ENCODE measurements around the gene PIK3R4. TPM values are rescaled to one million over a fixed set of nuclear protein-coding genes. Genes with fewer than 3 reads are reported as not detected.
A peak's percentile ranks its signal among the peaks of the same experiment; 100 is the strongest.

PIK3R4 gene
- total RNA-seq, 1 experiment from 2014 or later, result 20.0 TPM

DNA sequence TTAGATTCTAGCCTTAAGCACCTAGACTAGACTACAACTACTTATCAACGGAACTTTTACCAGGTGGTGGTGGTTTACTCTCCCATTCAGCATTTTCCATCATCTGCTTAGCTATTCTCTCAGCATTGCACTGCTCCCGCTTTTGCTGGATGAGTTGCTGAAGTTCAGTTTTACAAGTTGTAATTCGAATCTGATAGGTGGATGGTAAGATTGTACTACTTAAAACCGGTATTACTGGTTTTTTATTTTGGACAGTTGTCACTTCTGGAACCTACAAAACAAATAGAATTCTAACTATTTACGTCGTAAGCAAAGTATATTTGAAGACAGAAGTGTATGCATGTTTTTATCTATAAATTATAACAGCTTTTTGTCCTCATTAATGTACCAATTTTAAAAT is 41.1 kb downstream of the PIK3R4 start:
- TF ChIP-seq, protein P1, sequence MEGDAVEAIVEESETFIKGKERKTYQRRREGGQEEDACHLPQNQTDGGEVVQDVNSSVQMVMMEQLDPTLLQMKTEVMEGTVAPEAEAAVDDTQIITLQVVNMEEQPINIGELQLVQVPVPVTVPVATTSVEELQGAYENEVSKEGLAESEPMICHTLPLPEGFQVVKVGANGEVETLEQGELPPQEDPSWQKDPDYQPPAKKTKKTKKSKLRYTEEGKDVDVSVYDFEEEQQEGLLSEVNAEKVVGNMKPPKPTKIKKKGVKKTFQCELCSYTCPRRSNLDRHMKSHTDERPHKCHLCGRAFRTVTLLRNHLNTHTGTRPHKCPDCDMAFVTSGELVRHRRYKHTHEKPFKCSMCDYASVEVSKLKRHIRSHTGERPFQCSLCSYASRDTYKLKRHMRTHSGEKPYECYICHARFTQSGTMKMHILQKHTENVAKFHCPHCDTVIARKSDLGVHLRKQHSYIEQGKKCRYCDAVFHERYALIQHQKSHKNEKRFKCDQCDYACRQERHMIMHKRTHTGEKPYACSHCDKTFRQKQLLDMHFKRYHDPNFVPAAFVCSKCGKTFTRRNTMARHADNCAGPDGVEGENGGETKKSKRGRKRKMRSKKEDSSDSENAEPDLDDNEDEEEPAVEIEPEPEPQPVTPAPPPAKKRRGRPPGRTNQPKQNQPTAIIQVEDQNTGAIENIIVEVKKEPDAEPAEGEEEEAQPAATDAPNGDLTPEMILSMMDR (IDR thresholded peaks at IDR 0.05; ENCODE audit: insufficient read depth in 1 of 2, low read depth in 1 of 2, low read length in 1 of 2, severe bottlenecking in 1 of 2, unreplicated experiment in 1 of 2), result no peak
- no TSS peak for BruUV-seq (replicated peaks)

DNA sequence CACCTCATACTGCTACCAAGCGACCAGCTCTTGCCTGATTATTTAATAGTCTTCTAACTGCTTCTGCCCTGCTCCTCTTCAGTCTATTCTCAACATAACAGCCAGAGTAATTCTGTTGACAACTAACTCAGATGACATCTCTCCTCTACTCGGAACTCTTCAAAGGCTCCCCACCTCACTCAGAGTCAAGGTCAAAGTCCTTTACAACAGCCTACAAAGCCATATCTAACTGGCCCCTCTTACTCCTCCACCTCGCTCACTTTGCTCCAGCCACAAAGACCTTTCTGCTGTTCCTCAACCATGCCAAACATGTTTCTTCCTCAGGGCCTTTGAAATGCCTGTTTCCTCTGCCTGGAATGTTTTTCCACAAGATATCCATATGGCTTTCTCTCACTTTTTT is 43.6 kb downstream of the PIK3R4 start:
- H3K9me3 ChIP-seq, result no peaks in the 10 kb centered on the region
- H3K36me3 ChIP-seq (ENCODE audit: control insufficient read depth, insufficient read depth, low read length), result no peaks in the 10 kb centered on the region; the same call in 1 of the 2 replicates
- intact Hi-C loops (cut with micrococcal nuclease; ENCODE audit: unreplicated experiment), result loop anchor here (5.0 kb wide), 1 partner anchor 44 kb away; the partner anchor contains the start of gene PIK3R4
- CTCF ChIA-PET, result no interaction called here
- DNase-seq, result peak in 1 of 2 experiments; percentile 3
- H3K4me3 ChIP-seq (ENCODE audit: low read depth, low read length), result no peak overlapping the region
- POLR2A ChIA-PET, result no interaction called here
- H3K27me3 Mint-ChIP-seq (ENCODE audit: insufficient read depth, unreplicated experiment), result no peaks in the 10 kb centered on the region
- H3K27me3 ChIP-seq (replicated peaks; ENCODE audit: control insufficient read depth, insufficient read depth, low read length), result no peaks in the 10 kb centered on the region
- H3K4me3 Mint-ChIP-seq (ENCODE audit: unreplicated experiment), result no peak overlapping the region
- no TSS peak for BruUV-seq (replicated peaks)
- H3K9me3 Mint-ChIP-seq (ENCODE audit: unreplicated experiment), result no peaks in the 10 kb centered on the region
- H3K36me3 Mint-ChIP-seq (ENCODE audit: insufficient read depth, unreplicated experiment), result peaks cover 27% of the 10 kb centered on the region
- H3K4me1 ChIP-seq, result 0 out of 2 replicates have a peak, but pooled peaks cover 8% of the 10 kb centered on the region
- H3K4me1 Mint-ChIP-seq (ENCODE audit: low read depth, unreplicated experiment), result peaks cover 12% of the 10 kb centered on the region
- TF ChIP-seq, protein P1 (IDR thresholded peaks at IDR 0.05; ENCODE audit: insufficient read depth in 1 of 2, low read depth in 1 of 2, low read length in 1 of 2, severe bottlenecking in 1 of 2, unreplicated experiment in 1 of 2), result no peak
- no peak overlapping the region for H3K27ac Mint-ChIP-seq (ENCODE audit: unreplicated experiment)

More for the DNA sequence above, 41.1 kb downstream of the PIK3R4 start:
- peaks cover 12% of the 10 kb centered on the region for H3K4me1 Mint-ChIP-seq (ENCODE audit: low read depth, unreplicated experiment)
- intact Hi-C loops (cut with micrococcal nuclease; ENCODE audit: unreplicated experiment), result no loop called here
- H3K27ac Mint-ChIP-seq (ENCODE audit: unreplicated experiment), result no peak overlapping the region
- no peaks in the 10 kb centered on the region for H3K9me3 Mint-ChIP-seq (ENCODE audit: unreplicated experiment)
- Histone ChIP-seq H3K4me1 (0 out of 2 replicates have a peak, but pooled peaks cover 8% of the 10 kb centered on the region), H3K36me3 (ENCODE audit: control insufficient read depth, insufficient read depth, low read length) (no peaks in the 10 kb centered on the region; the same call in 1 of the 2 replicates), H3K4me3 (ENCODE audit: low read depth, low read length) (no peak overlapping the region), H3K9me3 (no peaks in the 10 kb centered on the region), H3K27me3 (replicated peaks; ENCODE audit: control insufficient read depth, insufficient read depth, low read length) (no peaks in the 10 kb centered on the region)
- no peak overlapping the region for H3K4me3 Mint-ChIP-seq (ENCODE audit: unreplicated experiment)
- peaks cover 32% of the 10 kb centered on the region for H3K36me3 Mint-ChIP-seq (ENCODE audit: insufficient read depth, unreplicated experiment)
- DNase-seq, result peak in 1 of 2 experiments; percentile 5
- H3K27me3 Mint-ChIP-seq (ENCODE audit: insufficient read depth, unreplicated experiment), result no peaks in the 10 kb centered on the region
- ChIA-PET POLR2A (no interaction called here), CTCF (no interaction called here)

DNA sequence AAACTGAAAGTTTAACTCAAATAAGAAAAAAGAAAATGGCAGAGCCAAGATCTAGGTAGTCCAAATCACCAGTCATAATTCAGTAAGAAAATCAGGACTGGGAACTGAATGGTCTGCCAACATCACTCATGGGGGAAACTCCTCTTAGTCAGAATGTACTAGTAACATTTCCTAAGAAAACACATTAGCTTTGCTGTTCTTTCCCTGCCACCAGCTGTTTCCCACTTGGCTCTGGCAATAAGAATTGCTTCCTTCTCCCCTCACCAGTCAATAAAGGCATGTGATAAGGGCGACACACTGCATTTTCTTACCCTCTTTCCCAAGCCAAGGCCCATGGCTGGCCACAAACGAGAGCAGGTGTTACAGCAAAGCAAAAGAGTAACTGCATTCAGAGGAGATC is 46.1 kb downstream of the PIK3R4 start:
- DNase-seq, result no peak
- no peak overlapping the region for H3K4me3 ChIP-seq (ENCODE audit: low read depth, low read length)
- Mint-ChIP-seq H3K27me3 (ENCODE audit: insufficient read depth, unreplicated experiment) (no peaks in the 10 kb centered on the region), H3K9me3 (ENCODE audit: unreplicated experiment) (no peaks in the 10 kb centered on the region), H3K4me1 (ENCODE audit: low read depth, unreplicated experiment) (peaks cover 12% of the 10 kb centered on the region), H3K27ac (ENCODE audit: unreplicated experiment) (no peak overlapping the region), H3K36me3 (ENCODE audit: insufficient read depth, unreplicated experiment) (peaks cover 32% of the 10 kb centered on the region), H3K4me3 (ENCODE audit: unreplicated experiment) (no peak overlapping the region)
- 0 out of 2 replicates have a peak, but pooled peaks cover 7% of the 10 kb centered on the region for H3K4me1 ChIP-seq
- POLR2A ChIA-PET, result no interaction called here
- no peaks in the 10 kb centered on the region for H3K9me3 ChIP-seq
- no peaks in the 10 kb centered on the region; the same call in 1 of the 2 replicates for H3K36me3 ChIP-seq (ENCODE audit: control insufficient read depth, insufficient read depth, low read length)
- CTCF ChIA-PET, result interaction anchor here (0.6 kb wide), 1 partner anchor 193 kb away, joined by 3 read pairs; no protein-coding TSS in a partner anchor
- H3K27me3 ChIP-seq (replicated peaks; ENCODE audit: control insufficient read depth, insufficient read depth, low read length), result no peaks in the 10 kb centered on the region
- intact Hi-C loops (cut with micrococcal nuclease; ENCODE audit: unreplicated experiment), result loop anchor here (5.0 kb wide), 1 partner anchor 47 kb away; the partner anchor contains the start of gene PIK3R4
- BruUV-seq (replicated peaks), result no TSS peak
- TF ChIP-seq, protein P1 (IDR thresholded peaks at IDR 0.05; ENCODE audit: insufficient read depth in 1 of 2, low read depth in 1 of 2, low read length in 1 of 2, severe bottlenecking in 1 of 2, unreplicated experiment in 1 of 2), result no peak

Measured in Caco-2 (cell line).